ENCODE measurements around the gene ZNF543. TPM values are rescaled to one million over a fixed set of nuclear protein-coding genes. Genes with fewer than 3 reads are reported as not detected.

The ZNF543 gene
- total RNA-seq, 1 experiment from 2014 or later: 8.4 TPM

DNA sequence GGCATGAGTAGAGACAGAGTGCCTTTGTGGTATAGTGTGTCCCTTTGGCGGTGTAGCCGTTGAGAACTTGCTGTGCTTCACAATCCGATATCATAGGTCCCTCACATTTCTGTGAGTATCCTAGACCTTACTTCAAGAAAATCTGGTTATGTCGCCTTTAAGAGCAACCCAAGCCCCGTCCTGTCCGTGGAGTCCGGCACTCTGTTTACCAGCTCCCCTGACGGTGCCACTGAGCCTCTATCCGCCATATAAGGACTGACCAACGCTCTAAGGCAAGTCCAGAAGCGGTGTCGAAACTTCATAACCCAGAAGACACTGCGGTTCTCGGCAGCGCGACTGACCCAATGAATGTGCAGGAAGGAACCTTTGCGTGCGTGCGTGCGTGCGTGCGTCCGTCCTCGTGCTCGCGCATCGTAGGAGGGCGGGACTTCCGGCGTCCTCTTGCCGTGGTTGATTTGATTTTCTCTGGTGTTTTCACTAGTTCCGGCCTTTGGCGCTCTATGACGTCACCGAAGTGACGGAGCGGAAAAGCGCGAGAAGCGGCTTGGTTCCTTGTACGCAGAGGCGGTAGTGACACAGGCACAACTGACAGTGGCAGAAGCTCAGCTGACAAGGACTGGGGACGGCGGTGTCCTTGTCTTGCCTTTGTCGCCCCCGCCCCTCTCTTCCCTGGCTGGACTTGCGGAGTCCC lies 42.9 kb downstream of the ZNF543 start, which contains the start of the genes TRAPPC2B and ZNF547:
TRAPPC2B (plus strand) TSS at position 555 of the 691 bp plus-strand sequence. CDS start 1,283 bp downstream, outside the sequence.
ZNF547 (plus strand) TSS at position 555 of the 691 bp plus-strand sequence. CDS start 5,005 bp downstream, outside the sequence.
- Histone ChIP-seq H2BK20ac (ENCODE audit: low read depth, low read length, poor library complexity, severe bottlenecking) (no peak within 1 kb of the TSS), H3K4me1 (ENCODE audit: insufficient read depth, low read length) (no peaks in the 10 kb centered on the region), H4K8ac (replicated peaks; ENCODE audit: insufficient read length, low read depth, low read length) (no peak within 1 kb of the TSS), H4K5ac (ENCODE audit: insufficient read length, low read depth, low read length) (no peak within 1 kb of the TSS), H3K27ac (ENCODE audit: insufficient read length, low read depth, low read length) (peak within 1 kb of the TSS; percentile 47), H3K79me1 (ENCODE audit: insufficient read depth, low read depth, low read length, poor library complexity, severe bottlenecking) (no peaks in the 10 kb centered on the region), H3K4ac (ENCODE audit: low read depth, low read length) (no peak within 1 kb of the TSS), H3K18ac (ENCODE audit: insufficient read length, low read depth, low read length) (peak within 1 kb of the TSS; percentile 50), H3K27me3 (ENCODE audit: insufficient read depth, low read length) (no peaks in the 10 kb centered on the region), H3K9ac (ENCODE audit: extremely low read depth, insufficient read length, low read length) (peak within 1 kb of the TSS; percentile 65), H3K14ac (ENCODE audit: insufficient read depth, low read length) (peak within 1 kb of the TSS; percentile 28; the same call in 1 of the 2 replicates), H3T11ph (ENCODE audit: low read length) (peak within 1 kb of the TSS; percentile 4), H2BK15ac (ENCODE audit: low read depth, low read length) (no peak within 1 kb of the TSS), H2BK12ac (ENCODE audit: insufficient read length, low read depth, low read length) (no peak within 1 kb of the TSS), H2BK5ac (ENCODE audit: insufficient read length, low read length) (no peak within 1 kb of the TSS), H4K20me1 (ENCODE audit: control insufficient read depth, insufficient read depth, insufficient read length) (no peaks in the 10 kb centered on the region), H2BK120ac (ENCODE audit: low read depth, low read length, poor library complexity, severe bottlenecking) (no peak within 1 kb of the TSS), H4K91ac (ENCODE audit: insufficient read length, low read depth, low read length) (no peak within 1 kb of the TSS), H3K4me2 (ENCODE audit: insufficient read depth, insufficient read length, low read length) (peak within 1 kb of the TSS; percentile 93), H2AK5ac (ENCODE audit: insufficient read length, low read length) (no peak within 1 kb of the TSS), H3K56ac (ENCODE audit: insufficient read length, low read depth, low read length) (no peak within 1 kb of the TSS), H2AFZ (ENCODE audit: low read length) (no peak within 1 kb of the TSS), H3K9me3 (ENCODE audit: control insufficient read depth, low read depth, low read length) (no peaks in the 10 kb centered on the region), H3K23ac (ENCODE audit: insufficient read length, low read depth, low read length) (no peak within 1 kb of the TSS), H3K79me2 (ENCODE audit: insufficient read depth, low read length) (peaks cover 4% of the 10 kb centered on the region; the same call in 1 of the 2 replicates), H3K23me2 (ENCODE audit: insufficient read length, low read depth, low read length, poor library complexity, severe bottlenecking) (peaks cover 5% of the 10 kb centered on the region)
- H3K27ac Mint-ChIP-seq: peak within 1 kb of the TSS; percentile 96 to 98 (median 97); a peak in 6 of 7 replicates
- H3K9me3 Mint-ChIP-seq: no peaks in the 10 kb centered on the region
- TF ChIP-seq, protein P1, sequence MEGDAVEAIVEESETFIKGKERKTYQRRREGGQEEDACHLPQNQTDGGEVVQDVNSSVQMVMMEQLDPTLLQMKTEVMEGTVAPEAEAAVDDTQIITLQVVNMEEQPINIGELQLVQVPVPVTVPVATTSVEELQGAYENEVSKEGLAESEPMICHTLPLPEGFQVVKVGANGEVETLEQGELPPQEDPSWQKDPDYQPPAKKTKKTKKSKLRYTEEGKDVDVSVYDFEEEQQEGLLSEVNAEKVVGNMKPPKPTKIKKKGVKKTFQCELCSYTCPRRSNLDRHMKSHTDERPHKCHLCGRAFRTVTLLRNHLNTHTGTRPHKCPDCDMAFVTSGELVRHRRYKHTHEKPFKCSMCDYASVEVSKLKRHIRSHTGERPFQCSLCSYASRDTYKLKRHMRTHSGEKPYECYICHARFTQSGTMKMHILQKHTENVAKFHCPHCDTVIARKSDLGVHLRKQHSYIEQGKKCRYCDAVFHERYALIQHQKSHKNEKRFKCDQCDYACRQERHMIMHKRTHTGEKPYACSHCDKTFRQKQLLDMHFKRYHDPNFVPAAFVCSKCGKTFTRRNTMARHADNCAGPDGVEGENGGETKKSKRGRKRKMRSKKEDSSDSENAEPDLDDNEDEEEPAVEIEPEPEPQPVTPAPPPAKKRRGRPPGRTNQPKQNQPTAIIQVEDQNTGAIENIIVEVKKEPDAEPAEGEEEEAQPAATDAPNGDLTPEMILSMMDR (conservative IDR thresholded peaks at IDR 0.05): no peak
- no peaks in the 10 kb centered on the region for H3K27me3 Mint-ChIP-seq (ENCODE audit: low read depth)
- H3K4me1 Mint-ChIP-seq: peaks cover 9 to 11% of the 10 kb centered on the region in 2 experiments
- peak; percentile 100 for DNase-seq
- WGBS (ENCODE audit: extremely low coverage, insufficient read length, low lambda C conversion rate): no CpG with 5 or more reads among the region's 47 CpGs
- H3K4me3 Mint-ChIP-seq: peak within 1 kb of the TSS; percentile 88 to 92
- peaks cover 3 to 10% (median 3%) of the 10 kb centered on the region in 3 experiments; a peak in 4 of 7 replicates for H3K36me3 Mint-ChIP-seq (ENCODE audit: insufficient read depth in 1 of 3, low read depth in 3 of 3)

Data from H9 (cell line).